Mammary epithelial cell (primary cell): ENCODE data around the gene NCKAP5.

Source experiments
- CTCF ChIP-seq, 2 donors: IDR thresholded peaks in 1 of 2; conservative IDR thresholded peaks in 1 of 2; 2 replicates each; pipeline ENCODE4 v1.5.1; 2011 to 2012; ENCODE audit warnings: inconsistent platforms in 2 of 2, low read length in 2 of 2, mild to moderate bottlenecking in 2 of 2, control low read depth in 1 of 2, low read depth in 1 of 2; ENCODE audit not compliant: insufficient read depth in 1 of 2; ENCODE audit errors: extremely low read depth in 1 of 2
- EZH2 ChIP-seq: IDR thresholded peaks from 2 replicates; pipeline ENCODE4 v1.6.1; 2012; ENCODE audit warnings: low read length, inconsistent platforms, borderline replicate concordance

- TF ChIP-seq CTCF (conservative IDR thresholded peaks at IDR 0.05 in 1 of 2, IDR thresholded peaks at IDR 0.05 in 1 of 2; ENCODE audit: extremely low read depth in 1 of 2, insufficient read depth in 1 of 2, low read depth in 1 of 2, low read length in 2 of 2) (no peak), EZH2 (no peak)
These were observed 31.5 kb upstream of the NCKAP5 start for GRCh38 chr2:133599811-133600210.
